Left cardiac atrium (tissue), 4 donors: Measurements from ENCODE around the gene ERP44. TPM values are rescaled to one million over a fixed set of nuclear protein-coding genes. Genes with fewer than 3 reads are reported as not detected.
"Not testable (repeated sequence)": the region's sequence is repeated elsewhere in the genome, so short reads cannot be mapped to it uniquely, and the experiment has no call there.

Source experiments
- ATAC-seq, 2 donors: fragments of 200-7000 bp; cut with Tn5 transposase; one replicate each; pipeline ENCODE4 v1.9.1; 2020; ENCODE audit warnings: mild to moderate bottlenecking in 2 of 2, moderate library complexity in 2 of 2
- DNase-seq: peaks from one replicate; pipeline ENCODE4 v3.0.0-alpha.2; 2020
- intact Hi-C, 2 donors: fragments of 100-400 bp; cut with DNase I; formaldehyde crosslinking; loops; one replicate each; pipeline versions ENCODE4 v1.14.1 to v1.15.1; 2022 to 2023
- total RNA-seq, 2 donors: library from RNA; stranded (reverse); fragmentation: NEBNext Ultra II Directional; extraction: Animal tissue kit (Norgen Biotek cat#: 25700); gene quantifications; one replicate each; pipeline ENCODE4 v1.2.1, GENCODE V29; 2021
- donor health status: DM: no; HTN: yes; CAD: no.
- donor health status: DM: no; HTN: yes; CAD: no; lungs with severe emphysema.
- donor health status: DM: yes; HTN: yes; CAD: no.
- donor health status: Dilated cardiomyopathy.

The ERP44 gene
- total RNA-seq, 2 donors from 2014 or later, result 18.9 to 19.5 TPM

- intact Hi-C loops, result no loop called here
- no peak for ATAC-seq
- DNase-seq, result no peak
Observed at GRCh38 chr9:100106616-100107015, 7.8 kb upstream of the ERP44 start.

- intact Hi-C loops, result no loop called here
- DNase-seq (no peak), ATAC-seq (no peak)
Observed at GRCh38 chr9:100105861-100106260, 7.1 kb upstream of the ERP44 start.

GRCh38 chr9:100104314-100104713 is 5.5 kb upstream of the ERP44 start:
- intact Hi-C loops, result no loop called here
- DNase-seq (no peak), ATAC-seq (no peak)

- ATAC-seq (no peak), DNase-seq (no peak)
- intact Hi-C loops, result no loop called here
Observed at GRCh38 chr9:100101608-100102007, 2.8 kb upstream of the ERP44 start.

- DNase-seq (no peak), ATAC-seq (no peak)
- intact Hi-C loops, result no loop called here
Observed at GRCh38 chr9:100100146-100100667, 1.4 kb upstream of the ERP44 start.

GRCh38 chr9:100099722-100100042 is 882 bp upstream of the ERP44 start:
- peak; percentile 39 for DNase-seq
- peak; percentile 1 to 8 for ATAC-seq
- intact Hi-C loops, result no loop called here

- intact Hi-C loops, result no loop called here
- ATAC-seq (peak; percentile 17 to 62), DNase-seq (peak; percentile 64)
Observed at GRCh38 chr9:100098046-100098886, 534 bp downstream of the ERP44 start.

GRCh38 chr9:100096378-100096916 is 2.4 kb downstream of the ERP44 start:
- intact Hi-C loops, result no loop called here
- DNase-seq (no peak), ATAC-seq (no peak)

GRCh38 chr9:100094411-100094810 is 4.4 kb downstream of the ERP44 start:
- ATAC-seq, intact Hi-C loops, DNase-seq: not testable (repeated sequence)

- intact Hi-C loops, result no loop called here
- ATAC-seq (no peak), DNase-seq (no peak)
Observed at GRCh38 chr9:100092066-100092465, 6.7 kb downstream of the ERP44 start.

GRCh38 chr9:100091650-100092049 is 7.2 kb downstream of the ERP44 start:
- no peak for DNase-seq
- no peak for ATAC-seq
- intact Hi-C loops, result no loop called here

GRCh38 chr9:100090880-100091279 is 7.9 kb downstream of the ERP44 start:
- intact Hi-C loops, result no loop called here
- no peak for ATAC-seq
- no peak for DNase-seq

GRCh38 chr9:100088202-100088601 is 10.6 kb downstream of the ERP44 start:
- ATAC-seq, result peak in 1 of 2 donors; percentile 77
- intact Hi-C loops, result no loop called here
- DNase-seq, result no peak

GRCh38 chr9:100087218-100087617 is 11.6 kb downstream of the ERP44 start:
- ATAC-seq, result no peak
- DNase-seq, result no peak
- intact Hi-C loops, result no loop called here

- intact Hi-C loops, result no loop called here
- DNase-seq, result no peak
- no peak for ATAC-seq
Observed at GRCh38 chr9:100086097-100086635, 12.6 kb downstream of the ERP44 start.

- intact Hi-C loops, result no loop called here
- DNase-seq (no peak), ATAC-seq (no peak)
Observed at GRCh38 chr9:100084734-100085133, 14.1 kb downstream of the ERP44 start.

GRCh38 chr9:100084128-100084453 is 14.7 kb downstream of the ERP44 start:
- ATAC-seq (no peak), DNase-seq (no peak)
- intact Hi-C loops, result no loop called here

- intact Hi-C loops, result no loop called here
- DNase-seq (no peak), ATAC-seq (no peak)
Observed at GRCh38 chr9:100083448-100084127, 15.2 kb downstream of the ERP44 start.

- ATAC-seq (no peak), DNase-seq (no peak)
- intact Hi-C loops, result no loop called here
Observed at GRCh38 chr9:100082782-100083181, 16.0 kb downstream of the ERP44 start.

- ATAC-seq, DNase-seq, intact Hi-C loops: not testable (repeated sequence)
Observed at GRCh38 chr9:100076256-100076655, 22.5 kb downstream of the ERP44 start.
